ENCODE measurements around the gene POFUT1.
A peak's percentile ranks its signal among the peaks of the same experiment; 100 is the strongest.
"Not testable (repeated sequence)": the region's sequence is repeated elsewhere in the genome, so short reads cannot be mapped to it uniquely, and the experiment has no call there.

Gene POFUT1

DNA sequence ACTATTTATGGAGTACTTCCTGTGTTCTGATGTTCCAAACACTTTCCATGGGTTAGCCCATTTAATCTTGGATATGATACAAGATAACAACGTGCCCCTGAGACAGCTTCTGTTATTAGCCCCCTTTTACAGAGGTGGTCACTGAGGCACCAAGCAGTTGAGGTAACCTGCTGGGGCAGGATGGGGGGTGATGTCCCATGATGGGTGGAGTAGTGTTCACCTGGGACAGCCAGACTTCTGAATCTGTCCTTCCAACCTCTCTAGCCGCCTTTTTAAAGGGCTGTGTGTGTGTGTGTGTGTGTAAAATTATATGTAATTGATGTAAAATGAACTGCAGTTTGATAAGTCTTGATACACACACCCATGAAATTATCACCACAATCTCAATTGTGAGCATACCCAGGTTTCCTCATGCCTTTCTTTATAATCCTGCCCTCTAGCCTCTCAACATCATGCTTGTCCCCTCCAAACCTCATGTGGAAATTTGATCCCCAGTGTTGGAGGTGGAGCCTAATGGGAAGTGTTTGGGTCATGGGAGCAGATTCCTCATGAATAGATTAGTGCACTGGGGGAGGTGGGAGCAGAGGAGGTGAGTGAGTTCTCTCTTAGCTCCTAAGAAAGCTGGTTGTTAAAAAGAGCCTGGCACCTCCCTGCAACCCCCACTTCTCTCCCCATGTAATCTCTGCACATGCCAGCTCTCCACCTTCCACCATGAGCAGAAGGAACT is 39.3 kb upstream of the POFUT1 start (continued):
- TF ChIP-seq ZNF155 (tag by site-specific recombination; IDR thresholded peaks at IDR 0.05) = no peak
- TF ChIP-seq GLI4 (tag by site-specific recombination; IDR thresholded peaks at IDR 0.05) = no peak
- TF ChIP-seq GFI1B (tag by site-specific recombination; IDR thresholded peaks at IDR 0.05) = no peak
- TF ChIP-seq ZFP37 (tag by site-specific recombination; IDR thresholded peaks at IDR 0.05) = no peak
- TF ChIP-seq ZBTB44 (tag by site-specific recombination; IDR thresholded peaks at IDR 0.05) = no peak
- no peak for TF ChIP-seq ZEB2 (tag by site-specific recombination; IDR thresholded peaks at IDR 0.05)
- no peak for TF ChIP-seq ZNF560 (tag by site-specific recombination; IDR thresholded peaks at IDR 0.05; ENCODE audit: borderline replicate concordance)
- TF ChIP-seq SP2 (tag by site-specific recombination; IDR thresholded peaks at IDR 0.05) = no peak
- TF ChIP-seq PRDM10 (tag by site-specific recombination; IDR thresholded peaks at IDR 0.05) = peak; percentile 71
- TF ChIP-seq ZNF391 (tag by site-specific recombination; IDR thresholded peaks at IDR 0.05; ENCODE audit: borderline replicate concordance, low read depth) = no peak
- no peak for TF ChIP-seq ZNF133 (tag by site-specific recombination; IDR thresholded peaks at IDR 0.05)
- no peak for TF ChIP-seq ZNF2 (tag by site-specific recombination; IDR thresholded peaks at IDR 0.05)
- TF ChIP-seq GLIS1 (tag by site-specific recombination; IDR thresholded peaks at IDR 0.05) = peak; percentile 43; the same call in 1 of the 2 replicates
- no peak for TF ChIP-seq KLF16 (tag by site-specific recombination; IDR thresholded peaks at IDR 0.05)
- TF ChIP-seq HOXC10 (CRISPR knock-in tag; IDR thresholded peaks at IDR 0.05) = no peak
- TF ChIP-seq FEZF1 (tag by site-specific recombination; IDR thresholded peaks at IDR 0.05) = no peak
- no peak for TF ChIP-seq ZNF302 (tag by site-specific recombination; IDR thresholded peaks at IDR 0.05; ENCODE audit: low read depth)
- TF ChIP-seq ZNF324 (tag by site-specific recombination; IDR thresholded peaks at IDR 0.05) = no peak
- no peak for TF ChIP-seq ZBTB26 (tag by site-specific recombination; optimal IDR thresholded peaks at IDR 0.05)
- no peak for TF ChIP-seq REPIN1 (tag by site-specific recombination; IDR thresholded peaks at IDR 0.05; ENCODE audit: low read depth)
- TF ChIP-seq, protein P1, sequence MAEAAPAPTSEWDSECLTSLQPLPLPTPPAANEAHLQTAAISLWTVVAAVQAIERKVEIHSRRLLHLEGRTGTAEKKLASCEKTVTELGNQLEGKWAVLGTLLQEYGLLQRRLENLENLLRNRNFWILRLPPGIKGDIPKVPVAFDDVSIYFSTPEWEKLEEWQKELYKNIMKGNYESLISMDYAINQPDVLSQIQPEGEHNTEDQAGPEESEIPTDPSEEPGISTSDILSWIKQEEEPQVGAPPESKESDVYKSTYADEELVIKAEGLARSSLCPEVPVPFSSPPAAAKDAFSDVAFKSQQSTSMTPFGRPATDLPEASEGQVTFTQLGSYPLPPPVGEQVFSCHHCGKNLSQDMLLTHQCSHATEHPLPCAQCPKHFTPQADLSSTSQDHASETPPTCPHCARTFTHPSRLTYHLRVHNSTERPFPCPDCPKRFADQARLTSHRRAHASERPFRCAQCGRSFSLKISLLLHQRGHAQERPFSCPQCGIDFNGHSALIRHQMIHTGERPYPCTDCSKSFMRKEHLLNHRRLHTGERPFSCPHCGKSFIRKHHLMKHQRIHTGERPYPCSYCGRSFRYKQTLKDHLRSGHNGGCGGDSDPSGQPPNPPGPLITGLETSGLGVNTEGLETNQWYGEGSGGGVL (tag by site-specific recombination; IDR thresholded peaks at IDR 0.05) = peak; percentile 33; the same call in 1 of the 2 replicates
- no peak for TF ChIP-seq ZNF426 (tag by site-specific recombination; IDR thresholded peaks at IDR 0.05)
- no peak for TF ChIP-seq GLIS2 (tag by site-specific recombination; IDR thresholded peaks at IDR 0.05)
- TF ChIP-seq ZNF23 (tag by site-specific recombination; IDR thresholded peaks at IDR 0.05; ENCODE audit: borderline replicate concordance) = no peak
- TF ChIP-seq ZNF449 (tag by site-specific recombination; IDR thresholded peaks at IDR 0.05) = no peak
- TF ChIP-seq ZNF26 (tag by site-specific recombination; IDR thresholded peaks at IDR 0.05) = no peak

- H3K36me3 ChIP-seq (ENCODE audit: control insufficient read depth in 2 of 2, insufficient read depth in 1 of 2, low read length in 2 of 2); H3K27ac ChIP-seq (ENCODE audit: extremely low read depth, low read depth, low read length); POLR2A ChIA-PET; H3K4me1 ChIP-seq (ENCODE audit: control insufficient read depth, insufficient read depth, low read length); H3K4me3 ChIP-seq (ENCODE audit: low read depth, low read length); CTCF ChIA-PET; H3K9me3 ChIP-seq (ENCODE audit: control insufficient read depth, insufficient read depth, low read depth, low read length): not testable (repeated sequence)
Measured at GRCh38 chr20:32177696-32178095, 30.0 kb upstream of the POFUT1 start.
